AG09309 (cell line): ENCODE measurements around the gene SALL3.

Source experiments
- DNase-seq: peaks from one replicate; pipeline ENCODE4 v3.0.0-alpha.2; 2010; ENCODE audit warnings: low read depth
- H3K4me3 ChIP-seq: 2 replicates; pipeline ENCODE4 v1.5.1; 2011; ENCODE audit warnings: mild to moderate bottlenecking, low read depth, low read length, moderate library complexity; ENCODE audit not compliant: control insufficient read depth
- TF ChIP-seq, protein P1 (sequence below): IDR thresholded peaks from 2 replicates; pipeline ENCODE4 v1.5.1; 2011; ENCODE audit warnings: mild to moderate bottlenecking, low read depth, low read length, inconsistent platforms; ENCODE audit not compliant: insufficient read depth, control insufficient read depth; ENCODE audit errors: missing control alignments

The SALL3 gene

DNA sequence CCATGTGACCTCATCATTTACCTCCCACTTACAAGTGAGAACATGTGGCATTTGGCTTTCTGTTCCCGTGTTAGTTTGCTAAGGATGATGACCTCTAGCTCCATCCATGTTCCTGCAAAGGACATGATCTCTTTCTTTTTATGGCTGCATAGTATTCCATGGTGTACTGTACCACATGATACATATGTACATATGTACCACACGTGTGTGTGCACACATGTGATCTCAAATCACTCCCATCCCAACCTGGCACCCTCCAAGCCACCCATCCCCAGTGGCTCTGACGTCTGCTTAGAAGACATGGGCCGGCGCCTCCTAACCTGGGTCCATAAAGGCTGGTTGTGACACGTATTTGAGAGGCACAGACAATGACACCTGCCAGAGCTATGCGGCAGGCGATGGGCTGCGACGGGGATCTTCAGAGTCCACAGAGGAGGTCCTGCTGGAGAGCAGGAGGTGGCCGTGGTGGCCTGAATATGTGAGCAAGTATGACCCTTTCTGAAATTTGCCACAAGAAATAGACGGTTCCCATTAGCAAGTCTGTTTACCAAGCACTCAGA lies 8.8 kb upstream of the SALL3 start:
- DNase-seq = no peak
- TF ChIP-seq, protein P1, sequence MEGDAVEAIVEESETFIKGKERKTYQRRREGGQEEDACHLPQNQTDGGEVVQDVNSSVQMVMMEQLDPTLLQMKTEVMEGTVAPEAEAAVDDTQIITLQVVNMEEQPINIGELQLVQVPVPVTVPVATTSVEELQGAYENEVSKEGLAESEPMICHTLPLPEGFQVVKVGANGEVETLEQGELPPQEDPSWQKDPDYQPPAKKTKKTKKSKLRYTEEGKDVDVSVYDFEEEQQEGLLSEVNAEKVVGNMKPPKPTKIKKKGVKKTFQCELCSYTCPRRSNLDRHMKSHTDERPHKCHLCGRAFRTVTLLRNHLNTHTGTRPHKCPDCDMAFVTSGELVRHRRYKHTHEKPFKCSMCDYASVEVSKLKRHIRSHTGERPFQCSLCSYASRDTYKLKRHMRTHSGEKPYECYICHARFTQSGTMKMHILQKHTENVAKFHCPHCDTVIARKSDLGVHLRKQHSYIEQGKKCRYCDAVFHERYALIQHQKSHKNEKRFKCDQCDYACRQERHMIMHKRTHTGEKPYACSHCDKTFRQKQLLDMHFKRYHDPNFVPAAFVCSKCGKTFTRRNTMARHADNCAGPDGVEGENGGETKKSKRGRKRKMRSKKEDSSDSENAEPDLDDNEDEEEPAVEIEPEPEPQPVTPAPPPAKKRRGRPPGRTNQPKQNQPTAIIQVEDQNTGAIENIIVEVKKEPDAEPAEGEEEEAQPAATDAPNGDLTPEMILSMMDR = no peak
- H3K4me3 ChIP-seq = no peak overlapping the region

DNA sequence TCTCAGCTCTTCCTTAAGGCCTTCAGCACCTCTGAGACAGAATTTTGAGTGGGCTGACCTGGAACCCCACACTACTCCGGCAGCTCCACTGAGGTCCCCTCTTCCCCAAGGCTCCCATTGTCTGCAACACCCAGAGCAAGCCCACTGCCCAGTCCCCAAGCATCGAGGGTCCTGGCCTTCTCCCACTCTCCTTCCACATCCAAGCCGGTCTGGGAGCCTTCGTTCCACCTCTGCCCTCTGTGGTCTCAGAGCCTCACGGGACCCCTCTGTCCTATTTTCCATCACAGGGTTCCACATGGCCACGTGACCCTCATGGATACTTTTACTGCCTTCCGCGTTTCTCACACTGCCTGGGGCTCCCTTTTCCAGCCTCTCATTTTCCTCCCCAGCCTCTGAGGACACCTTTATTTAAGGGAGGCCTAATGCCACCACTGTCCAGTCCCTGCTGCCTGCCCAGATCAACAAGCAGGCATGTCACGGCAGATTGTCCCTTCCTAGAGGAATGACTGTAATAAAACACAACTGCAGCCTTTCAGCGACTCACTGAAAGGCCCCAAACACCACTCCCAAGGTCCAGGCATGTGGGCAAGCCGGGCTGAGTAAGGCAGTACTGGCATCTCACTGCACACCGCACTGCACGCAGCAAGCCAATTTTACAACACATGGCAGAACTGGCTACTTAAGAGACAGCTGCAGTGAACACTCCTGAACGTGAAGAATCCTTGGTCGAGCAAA lies 7.9 kb upstream of the SALL3 start:
- TF ChIP-seq, protein P1 = no peak
- DNase-seq = no peak
- H3K4me3 ChIP-seq = no peak overlapping the region

DNA sequence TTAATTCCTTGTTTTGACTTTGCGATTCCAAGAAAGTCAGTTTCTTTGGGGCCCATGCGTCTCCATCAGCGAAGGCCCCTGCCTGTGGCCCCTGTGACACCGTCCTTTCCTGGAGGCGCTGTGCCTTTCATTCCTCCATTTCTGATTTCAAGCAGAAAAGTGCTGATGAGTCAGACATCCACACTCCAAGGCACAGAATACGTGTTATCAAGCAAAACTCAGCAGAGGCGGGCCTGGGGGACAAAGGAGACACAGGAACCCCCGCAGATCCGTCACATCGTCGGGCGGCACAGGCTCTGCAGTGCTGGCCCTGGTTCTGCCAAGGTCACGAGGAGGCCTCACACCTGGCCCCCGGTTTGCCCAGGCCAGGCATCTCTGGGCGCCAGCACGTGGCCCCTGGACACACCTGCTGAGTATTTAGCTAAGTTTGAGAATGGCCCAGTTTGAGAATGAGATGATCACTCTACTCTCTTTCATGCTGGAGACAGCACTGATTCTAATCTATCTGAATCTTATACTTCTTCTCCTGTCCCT lies 7.2 kb upstream of the SALL3 start:
- no peak for DNase-seq
- TF ChIP-seq, protein P1 = no peak
- H3K4me3 ChIP-seq = no peak overlapping the region

DNA sequence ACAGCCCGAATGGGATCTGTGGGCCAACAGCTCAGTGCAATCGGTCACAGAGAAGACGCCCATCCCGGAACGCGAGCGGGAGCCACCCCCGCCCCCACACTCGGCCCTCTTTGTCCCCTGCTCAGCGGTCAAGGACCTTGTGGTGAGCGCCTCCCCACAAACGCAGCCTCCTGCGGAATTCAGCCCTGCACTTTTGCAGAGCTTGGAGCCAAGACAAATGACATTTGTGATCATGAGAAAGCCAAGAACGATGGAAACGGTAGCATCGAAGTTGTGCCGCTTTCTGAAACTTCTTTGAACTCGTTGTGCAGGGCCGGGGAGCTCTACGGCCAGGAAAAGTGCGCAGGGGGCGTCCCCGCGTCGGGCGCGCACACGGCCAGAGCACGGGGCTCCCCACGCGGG lies 6.7 kb upstream of the SALL3 start:
- TF ChIP-seq, protein P1 = no peak
- no peak for DNase-seq
- no peak overlapping the region for H3K4me3 ChIP-seq

DNA sequence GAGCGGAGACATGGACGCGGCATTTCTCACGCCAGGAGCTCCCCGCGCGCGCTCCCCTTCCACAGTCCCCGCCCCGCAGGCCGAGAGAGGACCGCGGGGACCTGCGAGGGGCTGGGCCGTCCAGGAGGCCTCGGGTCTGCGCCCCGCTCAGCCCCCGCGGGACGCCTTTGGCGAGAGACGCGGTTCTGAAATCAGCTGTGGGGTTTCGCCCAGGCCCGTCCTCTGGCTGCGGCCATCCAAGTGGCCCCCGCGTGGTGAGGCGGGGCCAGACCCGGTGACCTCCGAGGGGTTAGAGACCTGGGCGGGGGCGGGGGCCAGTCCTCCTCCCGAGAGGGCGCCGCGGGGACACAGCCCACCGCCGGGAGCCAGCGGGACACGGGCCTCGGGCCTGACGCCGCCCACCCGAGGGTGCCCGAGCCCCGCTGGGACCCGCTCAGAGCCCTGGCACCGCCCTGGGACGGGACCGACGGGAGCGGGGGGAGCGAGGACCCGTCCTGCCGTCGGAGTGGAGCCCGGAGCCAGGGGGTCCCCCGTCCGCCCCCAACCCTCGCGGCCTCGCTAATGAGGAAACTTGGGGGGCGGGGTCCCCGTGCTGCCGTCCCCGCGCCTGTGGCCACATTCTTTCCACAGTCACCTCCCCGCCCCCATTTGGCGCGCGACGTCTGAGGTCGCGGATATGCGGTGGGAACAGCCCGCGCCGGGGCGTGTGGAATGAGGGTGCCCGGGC lies 6.1 kb upstream of the SALL3 start:
- TF ChIP-seq, protein P1 = no peak
- no peak for DNase-seq
- no peak overlapping the region for H3K4me3 ChIP-seq

DNA sequence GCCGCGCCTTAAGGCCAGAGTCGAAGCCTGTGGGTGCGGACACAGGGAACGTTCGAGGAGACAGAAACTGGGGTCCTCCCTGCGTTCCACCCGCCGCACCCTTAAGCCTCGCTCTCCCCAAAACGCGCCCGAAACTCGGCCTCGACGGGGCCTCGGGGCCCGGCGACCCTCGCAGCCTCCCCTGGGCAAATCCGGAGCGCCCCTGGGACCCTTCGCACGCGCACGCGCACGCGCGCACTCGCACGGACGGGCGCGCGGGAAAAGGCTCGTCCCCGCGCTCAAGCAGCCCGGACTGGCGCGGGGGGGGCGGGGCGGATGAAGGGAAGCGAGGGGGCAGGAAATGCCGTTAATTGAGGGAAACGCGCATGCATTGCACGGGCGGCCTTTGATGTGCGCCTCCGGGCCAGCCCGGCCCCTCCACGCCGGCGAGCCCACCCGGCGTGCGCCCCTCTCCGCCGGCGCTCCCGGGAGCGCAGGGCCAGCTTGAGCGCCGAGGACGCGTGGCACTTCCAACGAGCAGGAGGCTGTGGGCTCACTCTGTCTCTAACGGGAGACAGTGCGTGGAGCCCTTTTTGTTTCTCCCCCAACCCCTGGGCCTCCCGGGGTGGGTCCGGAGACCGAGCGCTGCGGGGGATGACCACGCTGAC lies 5.4 kb upstream of the SALL3 start:
- no peak for DNase-seq
- TF ChIP-seq, protein P1 = no peak
- H3K4me3 ChIP-seq = no peak overlapping the region
